ENCODE results near the gene BIN2. TPM values are rescaled to one million over a fixed set of nuclear protein-coding genes. Genes with fewer than 3 reads are reported as not detected.
"Not testable (repeated sequence)": the region's sequence is repeated elsewhere in the genome, so short reads cannot be mapped to it uniquely, and the experiment has no call there.

Gene BIN2
- total RNA-seq, 4 donors from 2014 or later = 0.68 to 1.9 (median 1.3) TPM

DNA sequence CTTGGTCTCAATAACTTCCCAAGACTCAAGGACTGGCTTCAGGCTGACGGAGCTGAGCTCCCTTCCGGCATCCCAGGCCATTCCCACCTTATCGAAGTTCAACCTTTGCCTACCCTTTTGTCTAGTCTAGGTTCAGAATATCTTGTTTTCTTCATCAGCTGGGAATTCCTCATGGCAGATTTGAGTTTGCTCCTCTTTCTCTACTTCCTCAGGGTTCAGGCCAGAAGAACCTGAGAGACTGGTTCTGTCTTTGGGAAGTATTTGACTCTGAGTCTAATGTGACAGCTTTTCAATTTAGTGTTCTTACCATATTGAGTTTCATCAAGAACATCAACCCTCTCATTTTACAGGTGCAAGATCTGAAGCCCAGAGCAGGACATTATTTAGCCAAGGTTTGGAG lies 2.1 kb downstream of the BIN2 start:
- Histone ChIP-seq H3K4me3 (no peak overlapping the region), H3K27ac (peak overlapping the region; percentile 29), H3K27me3 (no peaks in the 10 kb centered on the region), H3K4me1 (peaks cover 38% of the 10 kb centered on the region), H3K9me3 (no peaks in the 10 kb centered on the region), H3K36me3 (no peaks in the 10 kb centered on the region)
- 78% methylated on average over 3 of the region's 3 CpGs for WGBS
- TF ChIP-seq POLR2A (IDR thresholded peaks at IDR 0.05) (no peak), EP300 (IDR thresholded peaks at IDR 0.05) (no peak)
- no peak for DNase-seq (ENCODE audit: low spot score in 2 of 2)

DNA sequence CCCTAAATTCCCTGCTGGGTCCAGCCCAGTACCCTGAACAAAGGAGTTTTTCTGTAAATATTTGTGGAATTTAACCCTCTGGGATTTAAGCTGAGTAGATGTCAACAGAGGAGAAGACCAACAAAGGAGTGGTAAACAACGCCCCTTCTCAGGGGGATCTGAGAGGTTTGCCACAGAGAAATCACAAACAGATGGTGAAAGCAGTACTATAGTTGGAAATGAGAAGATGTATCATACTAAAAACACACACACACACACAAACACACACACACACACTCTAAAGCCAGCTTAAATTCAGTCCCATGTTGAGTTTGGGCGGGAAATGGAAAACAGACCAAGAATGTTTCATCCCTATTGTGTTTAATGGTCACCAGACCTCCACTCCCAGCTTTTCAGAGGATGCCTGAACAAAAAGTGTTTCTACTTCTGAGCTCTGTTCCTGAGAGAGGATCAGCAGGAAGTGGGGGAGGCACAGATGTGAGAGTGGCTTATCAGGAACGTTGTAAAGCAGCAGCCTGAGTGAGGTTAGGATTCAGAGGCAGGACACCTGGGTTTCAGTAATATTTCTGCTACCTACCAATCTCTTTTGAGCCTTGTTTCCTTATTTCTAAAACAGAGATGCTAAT lies 3.2 kb downstream of the BIN2 start:
- Histone ChIP-seq H3K4me3 (no peak overlapping the region), H3K4me1 (peaks cover 31% of the 10 kb centered on the region), H3K27me3 (no peaks in the 10 kb centered on the region), H3K9me3 (no peaks in the 10 kb centered on the region), H3K27ac (no peak overlapping the region), H3K36me3 (no peaks in the 10 kb centered on the region)
- no peak for DNase-seq (ENCODE audit: low spot score in 2 of 2)
- TF ChIP-seq POLR2A (IDR thresholded peaks at IDR 0.05) (no peak), EP300 (IDR thresholded peaks at IDR 0.05) (no peak), POLR2AphosphoS5 (IDR thresholded peaks at IDR 0.05) (no peak)
- TF ChIP-seq, protein P1, sequence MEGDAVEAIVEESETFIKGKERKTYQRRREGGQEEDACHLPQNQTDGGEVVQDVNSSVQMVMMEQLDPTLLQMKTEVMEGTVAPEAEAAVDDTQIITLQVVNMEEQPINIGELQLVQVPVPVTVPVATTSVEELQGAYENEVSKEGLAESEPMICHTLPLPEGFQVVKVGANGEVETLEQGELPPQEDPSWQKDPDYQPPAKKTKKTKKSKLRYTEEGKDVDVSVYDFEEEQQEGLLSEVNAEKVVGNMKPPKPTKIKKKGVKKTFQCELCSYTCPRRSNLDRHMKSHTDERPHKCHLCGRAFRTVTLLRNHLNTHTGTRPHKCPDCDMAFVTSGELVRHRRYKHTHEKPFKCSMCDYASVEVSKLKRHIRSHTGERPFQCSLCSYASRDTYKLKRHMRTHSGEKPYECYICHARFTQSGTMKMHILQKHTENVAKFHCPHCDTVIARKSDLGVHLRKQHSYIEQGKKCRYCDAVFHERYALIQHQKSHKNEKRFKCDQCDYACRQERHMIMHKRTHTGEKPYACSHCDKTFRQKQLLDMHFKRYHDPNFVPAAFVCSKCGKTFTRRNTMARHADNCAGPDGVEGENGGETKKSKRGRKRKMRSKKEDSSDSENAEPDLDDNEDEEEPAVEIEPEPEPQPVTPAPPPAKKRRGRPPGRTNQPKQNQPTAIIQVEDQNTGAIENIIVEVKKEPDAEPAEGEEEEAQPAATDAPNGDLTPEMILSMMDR (IDR thresholded peaks at IDR 0.05) = no peak
- 36% methylated on average over 3 of the region's 3 CpGs for WGBS

DNA sequence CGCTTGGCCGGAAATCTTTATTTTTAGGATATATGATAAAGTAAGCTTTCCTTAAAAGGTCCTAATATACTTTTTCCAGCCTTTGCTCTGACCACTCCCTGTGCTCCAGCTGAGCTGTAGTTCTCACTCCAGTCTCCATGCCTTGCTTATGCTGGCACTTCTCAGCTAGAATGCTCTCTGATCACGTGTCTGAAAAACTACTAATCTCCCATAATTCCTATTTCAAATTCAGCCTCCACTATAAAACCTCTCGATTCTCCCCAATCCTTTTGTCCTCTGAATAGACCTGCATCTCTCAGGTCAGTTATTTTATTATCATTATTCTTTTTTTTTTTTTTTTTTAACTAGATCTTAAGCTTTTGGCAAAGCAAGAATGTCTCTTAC lies 3.7 kb downstream of the BIN2 start:
- H3K27me3 ChIP-seq = no peaks in the 10 kb centered on the region
- 70% methylated on average over 4 of the region's 4 CpGs for WGBS
- H3K9me3 ChIP-seq = no peaks in the 10 kb centered on the region
- no peak overlapping the region for H3K27ac ChIP-seq
- H3K4me1 ChIP-seq = peaks cover 28% of the 10 kb centered on the region
- H3K36me3 ChIP-seq = no peaks in the 10 kb centered on the region
- DNase-seq (ENCODE audit: low spot score in 2 of 2) = no peak
- no peak overlapping the region for H3K4me3 ChIP-seq
- TF ChIP-seq POLR2A (IDR thresholded peaks at IDR 0.05) = no peak
- TF ChIP-seq, protein P1 (IDR thresholded peaks at IDR 0.05) = no peak
- no peak for TF ChIP-seq EP300 (IDR thresholded peaks at IDR 0.05)
- no peak for TF ChIP-seq POLR2AphosphoS5 (IDR thresholded peaks at IDR 0.05)

DNA sequence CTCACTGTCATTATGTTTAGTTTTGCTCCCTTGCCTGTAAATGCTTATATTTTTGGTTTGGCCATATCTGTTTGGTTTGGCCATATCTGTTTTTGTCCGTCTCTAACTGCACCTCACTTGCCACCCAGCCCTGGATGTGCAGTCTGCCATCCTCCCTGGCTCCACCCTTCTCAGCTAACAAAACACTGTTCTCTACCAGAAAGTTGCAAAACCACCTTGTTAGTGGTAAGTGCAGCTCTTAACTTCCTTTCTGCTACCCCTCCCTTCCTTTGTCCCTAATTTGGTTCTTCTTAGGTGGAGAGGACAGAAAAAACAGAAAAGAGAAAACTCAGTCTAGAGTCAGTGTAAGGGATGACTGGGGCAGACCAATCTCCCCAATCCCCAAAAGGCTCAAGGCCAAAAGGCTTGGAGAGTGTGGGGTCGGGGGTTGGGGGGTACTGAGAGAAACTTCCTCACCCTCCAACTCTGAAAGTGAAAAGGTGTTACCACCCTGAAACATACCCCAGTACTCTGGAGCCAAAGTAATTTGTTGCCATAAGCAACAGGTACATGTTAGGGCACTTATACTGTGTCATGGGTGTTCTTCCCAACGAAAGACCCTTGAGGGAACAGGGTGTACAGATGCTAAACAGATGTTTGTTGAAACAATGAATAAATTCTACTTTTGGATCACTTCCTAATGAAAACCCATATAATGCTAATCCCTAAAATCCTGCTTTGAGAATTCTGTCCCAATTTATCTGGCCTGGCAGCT lies 5.0 kb downstream of the BIN2 start:
- TF ChIP-seq POLR2A (IDR thresholded peaks at IDR 0.05) (no peak), POLR2AphosphoS5 (IDR thresholded peaks at IDR 0.05) (no peak), EP300 (IDR thresholded peaks at IDR 0.05) (no peak)
- TF ChIP-seq, protein P1 (IDR thresholded peaks at IDR 0.05) = no peak
- Histone ChIP-seq H3K9me3 (no peaks in the 10 kb centered on the region), H3K27me3 (no peaks in the 10 kb centered on the region), H3K27ac (no peak overlapping the region), H3K36me3 (no peaks in the 10 kb centered on the region), H3K4me3 (no peak overlapping the region), H3K4me1 (peaks cover 18% of the 10 kb centered on the region)
- 50% methylated on average over 3 of the region's 3 CpGs for WGBS
- DNase-seq (ENCODE audit: low spot score in 2 of 2) = no peak

DNA sequence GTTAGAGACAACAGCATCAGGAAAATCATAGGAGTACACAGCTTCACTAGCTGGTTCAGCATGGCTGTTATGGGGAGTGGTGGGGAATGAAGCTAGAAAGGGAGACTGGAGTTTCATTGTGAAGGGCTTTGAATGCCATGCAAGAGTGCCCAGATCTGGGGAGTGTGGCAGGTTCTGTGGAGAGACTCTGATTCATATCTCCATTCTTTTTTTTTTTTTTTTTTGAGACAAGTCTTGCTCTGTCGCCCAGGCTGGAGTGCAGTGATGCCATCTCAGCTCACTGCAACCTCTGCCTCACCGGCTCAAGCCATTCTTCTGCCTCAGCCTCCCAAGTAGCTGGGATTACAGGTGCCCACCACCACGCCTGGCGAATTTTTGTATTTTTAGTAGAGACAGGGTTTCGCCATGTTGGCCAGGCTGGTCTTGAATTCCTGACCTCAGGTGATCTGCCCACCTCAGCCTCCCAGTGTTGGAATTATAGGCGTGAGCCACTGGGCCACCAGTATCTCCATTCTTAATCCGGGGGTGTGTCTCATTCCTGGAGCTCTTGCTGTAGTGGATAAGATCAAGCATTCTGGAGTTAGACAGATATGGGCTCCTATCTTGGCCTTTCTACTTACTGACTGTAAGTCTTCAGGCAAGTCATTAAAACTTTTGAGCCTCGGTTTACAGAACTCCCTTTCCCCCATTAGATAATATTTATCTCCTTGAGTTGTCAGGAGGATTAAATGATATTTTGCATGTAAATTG lies 5.7 kb downstream of the BIN2 start:
- not testable (repeated sequence) for H3K27me3 ChIP-seq; H3K4me3 ChIP-seq; H3K27ac ChIP-seq; H3K36me3 ChIP-seq; H3K9me3 ChIP-seq; DNase-seq (ENCODE audit: low spot score in 2 of 2)
- WGBS = 84% methylated on average over 8 of the region's 8 CpGs
- H3K4me1 ChIP-seq = peaks cover 14% of the 10 kb centered on the region

DNA sequence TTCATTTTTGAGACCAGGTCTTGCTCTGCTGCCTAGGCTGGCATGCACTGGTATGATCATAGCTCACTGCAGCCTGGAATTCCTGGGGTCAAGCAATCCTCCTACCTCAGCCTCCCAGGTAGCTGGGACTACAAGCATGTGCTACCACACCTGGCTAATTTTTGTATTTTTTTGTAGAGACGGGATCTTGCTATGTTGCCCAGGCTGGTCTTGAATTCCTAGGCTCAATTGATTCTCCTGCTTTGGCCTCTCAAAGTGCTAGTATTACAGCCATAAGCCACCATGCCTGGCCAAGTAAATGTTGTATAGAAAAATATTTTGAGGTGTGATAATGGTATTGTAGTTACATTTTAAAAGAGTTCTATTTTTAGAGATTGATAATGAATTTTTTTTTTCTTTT lies 12.6 kb downstream of the BIN2 start:
- Histone ChIP-seq H3K4me1 (peaks cover 6% of the 10 kb centered on the region), H3K27ac (no peak overlapping the region), H3K36me3 (no peaks in the 10 kb centered on the region), H3K4me3 (no peak overlapping the region), H3K9me3 (no peaks in the 10 kb centered on the region), H3K27me3 (no peaks in the 10 kb centered on the region)
- TF ChIP-seq, protein P1 (IDR thresholded peaks at IDR 0.05) = no peak
- no peak for TF ChIP-seq EP300 (IDR thresholded peaks at IDR 0.05)
- TF ChIP-seq POLR2A (IDR thresholded peaks at IDR 0.05) = no peak
- TF ChIP-seq POLR2AphosphoS5 (IDR thresholded peaks at IDR 0.05) = no peak
- 100% methylated on average over 1 of the region's 1 CpG for WGBS
- no peak for DNase-seq (ENCODE audit: low spot score in 2 of 2)
